H1 (cell line): ENCODE measurements around the gene DHRS2. TPM values are rescaled to one million over a fixed set of nuclear protein-coding genes. Genes with fewer than 3 reads are reported as not detected.
A peak's percentile ranks its signal among the peaks of the same experiment; 100 is the strongest.

Experiments used
- CTCF ChIA-PET: fragments of 300-600 bp; sonication (Branson Sonifier 250); formaldehyde crosslinking; loops from one replicate; lab custom pipeline; 2021; ENCODE audit not compliant: partially characterized antibody; lab: Charles Lee
- POLR2A ChIA-PET: fragments of 300-600 bp; sonication (Branson Sonifier 250); formaldehyde crosslinking; loops from one replicate; lab custom pipeline; 2021; ENCODE audit warnings: inconsistent platforms; ENCODE audit not compliant: partially characterized antibody; lab: Charles Lee
- DNase-seq, 2 experiments: peaks; one replicate each; pipeline versions ENCODE4 v3.0.0 to v3.0.0-alpha.2; 2010 to 2022; ENCODE audit warnings: low spot score in 2 of 2, low read depth in 1 of 2, mixed read lengths in 1 of 2
- FAIRE-seq: peaks from 2 replicates; lab custom pipeline; 2011; peaks lifted over from hg19 to GRCh38; lab: Jason Lieb, UNC
- H2AFZ ChIP-seq: 2 replicates; pipeline ENCODE4 v1.8.1; 2012; ENCODE audit warnings: low read length, inconsistent platforms
- H2AK5ac ChIP-seq: 2 replicates; pipeline ENCODE4 v1.6.1; 2013; ENCODE audit warnings: low read depth, low read length
- H2BK120ac ChIP-seq: replicated peaks from 2 replicates; pipeline ENCODE3; 2013; ENCODE audit warnings: low read depth, low read length, inconsistent platforms
- H2BK12ac ChIP-seq: 2 replicates; pipeline ENCODE4 v1.6.1; 2013; ENCODE audit warnings: low read depth, low read length
- H2BK15ac ChIP-seq: 2 replicates; pipeline ENCODE4 v1.6.1; 2013; ENCODE audit warnings: low read length
- H2BK20ac ChIP-seq: 2 replicates; pipeline ENCODE4 v1.6.1; 2013; ENCODE audit warnings: low read length
- H2BK5ac ChIP-seq: 2 replicates; pipeline ENCODE4 v1.6.1; 2013; ENCODE audit warnings: low read depth, low read length
- H3K14ac ChIP-seq: 2 replicates; pipeline ENCODE4 v1.6.1; 2013; ENCODE audit warnings: inconsistent platforms; ENCODE audit not compliant: insufficient read length
- H3K18ac ChIP-seq: 2 replicates; pipeline ENCODE4 v1.6.1; 2013; ENCODE audit warnings: low read length; ENCODE audit errors: extremely low read depth
- H3K23ac ChIP-seq: 2 replicates; pipeline ENCODE4 v1.6.1; 2013; ENCODE audit warnings: inconsistent platforms; ENCODE audit not compliant: insufficient read length
- H3K23me2 ChIP-seq: 2 replicates; pipeline ENCODE4 v1.6.1; 2013; ENCODE audit warnings: low read depth, low read length
- H3K27ac ChIP-seq: 2 replicates; pipeline ENCODE4 v1.6.1; 2011; ENCODE audit warnings: low read depth, low read length, inconsistent platforms
- H3K27me3 ChIP-seq, 4 experiments: replicated peaks in 1 of 4; 1 replicate in 1 of 4; 2 replicates in 3 of 4; pipeline versions ENCODE4 v1.6.1 to v1.8.1; 2011 to 2013; ENCODE audit warnings: low read length in 3 of 4, mild to moderate bottlenecking in 3 of 4, inconsistent platforms in 2 of 4, mixed read lengths in 2 of 4, moderate library complexity in 1 of 4; ENCODE audit not compliant: control insufficient read depth in 3 of 4, insufficient read depth in 3 of 4; ENCODE audit errors: extremely low read depth in 1 of 4
- H3K36me3 ChIP-seq, 4 experiments: 2 replicates each; pipeline versions ENCODE4 v1.6.1 to v1.8.1; 2011 to 2013; ENCODE audit warnings: mild to moderate bottlenecking in 4 of 4, low read length in 3 of 4, moderate library complexity in 2 of 4, control low read depth in 1 of 4, inconsistent platforms in 1 of 4; ENCODE audit not compliant: insufficient read depth in 4 of 4, control insufficient read depth in 2 of 4
- H3K4ac ChIP-seq: replicated peaks from 2 replicates; pipeline ENCODE3; 2013; ENCODE audit warnings: low read length, low read depth, mixed read lengths, inconsistent platforms; ENCODE audit not compliant: insufficient read length
- H3K4me1 ChIP-seq, 4 experiments: replicated peaks in 1 of 4; 1 replicate in 1 of 4; 2 replicates in 3 of 4; pipeline versions ENCODE4 v1.6.1 to v1.8.1; 2011 to 2013; ENCODE audit warnings: low read length in 3 of 4, inconsistent platforms in 2 of 4, mixed read lengths in 1 of 4; ENCODE audit not compliant: insufficient read depth in 4 of 4, control insufficient read depth in 3 of 4
- H3K4me2 ChIP-seq, 2 experiments: 2 replicates each; pipeline versions ENCODE4 v1.6.1 to v1.8.1; 2011 to 2013; ENCODE audit warnings: low read depth in 2 of 2, low read length in 2 of 2, control low read depth in 1 of 2, inconsistent platforms in 1 of 2, mild to moderate bottlenecking in 1 of 2; ENCODE audit not compliant: insufficient read depth in 1 of 2
- H3K4me3 ChIP-seq, 4 experiments: fragments of 200-600, 300-600 bp in 1 of 4; sonication (generic), shearing (Covaris generic), sonication (Bioruptor Twin) in 1 of 4; 2 replicates each; pipeline versions ENCODE4 v1.5.1 to v1.8.1; 2011 to 2016; ENCODE audit warnings: low read length in 4 of 4, low read depth in 3 of 4, control low read depth in 2 of 4, inconsistent platforms in 2 of 4, mild to moderate bottlenecking in 2 of 4, mixed read lengths in 1 of 4, moderate library complexity in 1 of 4; ENCODE audit not compliant: insufficient read depth in 2 of 4; ENCODE audit errors: extremely low read depth in 1 of 4
- H3K56ac ChIP-seq: replicated peaks from 2 replicates; pipeline ENCODE3; 2013; ENCODE audit warnings: low read depth, mild to moderate bottlenecking, mixed read lengths, low read length, inconsistent platforms; ENCODE audit not compliant: insufficient read length
- H3K79me1 ChIP-seq: 2 replicates; pipeline ENCODE4 v1.6.1; 2013; ENCODE audit warnings: low read depth, low read length, control low read depth
- H3K79me2 ChIP-seq, 2 experiments: 2 replicates each; pipeline versions ENCODE4 v1.6.1 to v1.8.1; 2012 to 2013; ENCODE audit warnings: low read length in 2 of 2, mild to moderate bottlenecking in 2 of 2, inconsistent platforms in 1 of 2; ENCODE audit not compliant: insufficient read depth in 2 of 2, control insufficient read depth in 1 of 2
- H3K9ac ChIP-seq, 4 experiments: replicated peaks in 1 of 4; 1 replicate in 1 of 4; 2 replicates in 3 of 4; pipeline versions ENCODE4 v1.6.1 to v1.8.1; 2011 to 2013; ENCODE audit warnings: low read depth in 3 of 4, low read length in 3 of 4, control low read depth in 2 of 4, mild to moderate bottlenecking in 2 of 4, moderate library complexity in 2 of 4, inconsistent platforms in 1 of 4; ENCODE audit errors: extremely low read depth in 1 of 4
- H3K9me3 ChIP-seq, 2 experiments: 2 replicates each; pipeline versions ENCODE4 v1.6.1 to v1.8.1; 2012 to 2013; ENCODE audit warnings: mild to moderate bottlenecking in 2 of 2, moderate library complexity in 2 of 2, control low read depth in 1 of 2, inconsistent platforms in 1 of 2, low read depth in 1 of 2, low read length in 1 of 2, mixed read lengths in 1 of 2; ENCODE audit not compliant: insufficient read depth in 2 of 2
- H4K20me1 ChIP-seq, 2 experiments: replicated peaks in 1 of 2; 2 replicates each; pipeline versions ENCODE3 to v1.8.1; 2011 to 2013; ENCODE audit warnings: inconsistent platforms in 2 of 2, low read length in 2 of 2, mild to moderate bottlenecking in 1 of 2; ENCODE audit not compliant: insufficient read depth in 2 of 2, control insufficient read depth in 1 of 2
- H4K5ac ChIP-seq: 2 replicates; pipeline ENCODE4 v1.6.1; 2013; ENCODE audit warnings: low read length, low read depth, mixed read lengths, inconsistent platforms; ENCODE audit not compliant: insufficient read length
- H4K8ac ChIP-seq: 2 replicates; pipeline ENCODE4 v1.8.0; 2013; ENCODE audit warnings: mild to moderate bottlenecking, moderate library complexity, low read length, inconsistent platforms; ENCODE audit not compliant: insufficient read depth; ENCODE audit errors: extremely low read depth
- H4K91ac ChIP-seq: replicated peaks from 2 replicates; pipeline ENCODE3; 2013; ENCODE audit warnings: low read length, mixed read lengths, inconsistent platforms; ENCODE audit not compliant: insufficient read length
- CTCF ChIP-seq, 3 experiments: IDR thresholded peaks; 1 replicate in 2 of 3; 2 replicates in 1 of 3; pipeline versions ENCODE4 v1.5.1 to v1.6.1; 2011; ENCODE audit warnings: low read length in 3 of 3, mild to moderate bottlenecking in 3 of 3, inconsistent platforms in 2 of 3, low read depth in 1 of 3, moderate library complexity in 1 of 3; ENCODE audit not compliant: insufficient read depth in 1 of 3; ENCODE audit errors: control extremely low read depth in 1 of 3
- JUN ChIP-seq: IDR thresholded peaks from 2 replicates; pipeline ENCODE4 v1.6.1; 2011; ENCODE audit warnings: low read depth, mild to moderate bottlenecking, improper control_type of control experiment, low read length
- MAFK ChIP-seq: IDR thresholded peaks from 2 replicates; pipeline ENCODE4 v1.6.1; 2012; ENCODE audit warnings: low read depth, mild to moderate bottlenecking, improper control_type of control experiment, low read length
- MAX ChIP-seq: IDR thresholded peaks from 2 replicates; pipeline ENCODE4 v1.6.1; 2012; ENCODE audit warnings: inconsistent platforms
- NANOG ChIP-seq: IDR thresholded peaks from 2 replicates; pipeline ENCODE4 v1.6.1; 2011; ENCODE audit warnings: low read length, low read depth, mild to moderate bottlenecking, inconsistent platforms; ENCODE audit not compliant: insufficient read depth, poor library complexity, severe bottlenecking
- PHF8 ChIP-seq: fragments of 200-600 bp; sonication (generic); conservative IDR thresholded peaks from 2 replicates; pipeline ENCODE4 v1.7.1; 2012; ENCODE audit warnings: low read depth, mild to moderate bottlenecking, inconsistent platforms, low read length, moderate library complexity
- SRF ChIP-seq: IDR thresholded peaks from 2 replicates; pipeline ENCODE4 v1.6.1; 2011; ENCODE audit warnings: mild to moderate bottlenecking, low read depth, low read length, moderate library complexity
- TBP ChIP-seq: IDR thresholded peaks from 2 replicates; pipeline ENCODE4 v1.6.1; 2011; ENCODE audit warnings: low read depth, low read length, improper control_type of control experiment
- YY1 ChIP-seq: IDR thresholded peaks from 2 replicates; pipeline ENCODE4 v1.6.1; 2011; ENCODE audit warnings: low read depth, mild to moderate bottlenecking, low read length
- WGBS, 2 experiments: shearing (Covaris generic) in 1 of 2; methylation state at CpG; one replicate each; pipeline versions ENCODE4 v1.1.6 to v1.1.7; 2013 to 2015; ENCODE audit warnings: low lambda C conversion rate in 2 of 2, mixed read lengths in 2 of 2, inconsistent platforms in 1 of 2, low coverage in 1 of 2, missing lambda C conversion rate in 1 of 2; ENCODE audit not compliant: insufficient replicate concordance in 2 of 2, insufficient coverage in 1 of 2, insufficient read length in 1 of 2; ENCODE audit errors: extremely low coverage in 1 of 2, missing lambda C conversion rate in 1 of 2; 5-methylcytosine and 5-hydroxymethylcytosine counted together
- polyA plus RNA-seq, 7 experiments: library from polyadenylated mRNA; depleted of rRNA in 3 of 7; stranded (reverse) in 5 of 7; unstranded in 2 of 7; fragments of >200 nt in 5 of 7; fragments of 200-250 nt in 2 of 7; gene quantifications; 1 replicate in 5 of 7; 2 replicates in 1 of 7; 4 replicates in 1 of 7; pipeline versions ENCODE4 v1.2.1 to v1.2.3, GENCODE V29; 2011 to 2013; ENCODE audit warnings: missing spikeins in 2 of 7, mixed read lengths in 2 of 7
- total RNA-seq: library from RNA; stranded (reverse); fragmentation: NEBNext Ultra II Directional; extraction: Animal tissue kit (Norgen Biotek cat#: 25700); gene quantifications from 2 replicates; pipeline ENCODE4 v1.2.1, GENCODE V29; 2021

DHRS2 gene
- total and polyA plus RNA-seq, 2 of the 8 experiments (the other 6 are each of a cell fraction or from before 2014, with no cell fraction given) = 1.1 to 3.5 TPM

GRCh38 chr14:23664207-23664885 lies 28.2 kb downstream of the DHRS2 start:
- DNase-seq (no peak), FAIRE-seq (no peak)
- no peak overlapping the region for H2BK20ac ChIP-seq
- no peak overlapping the region for H2BK5ac ChIP-seq
- no peak overlapping the region for H3K4me2 ChIP-seq
- WGBS, 2 experiments = 76% methylated on average over 5 of the region's 5 CpGs; no CpG with 5 or more reads in 1 of the 2 experiments
- H3K9ac ChIP-seq = no peak overlapping the region
- no peak overlapping the region for H2BK120ac ChIP-seq
- H4K8ac ChIP-seq = no peak overlapping the region
- H3K4ac ChIP-seq = no peak overlapping the region
- H3K14ac ChIP-seq = no peak overlapping the region
- no peak overlapping the region for H2AK5ac ChIP-seq
- H3K9me3 ChIP-seq = no peaks in the 10 kb centered on the region
- H3K23ac ChIP-seq = no peak overlapping the region
- H3K79me2 ChIP-seq = no peaks in the 10 kb centered on the region
- no peaks in the 10 kb centered on the region for H4K20me1 ChIP-seq
- H2BK12ac ChIP-seq = no peak overlapping the region
- no peak overlapping the region for H3K56ac ChIP-seq
- no peak overlapping the region for H3K4me3 ChIP-seq
- no peaks in the 10 kb centered on the region for H3K4me1 ChIP-seq
- no peak overlapping the region for H4K5ac ChIP-seq
- no peaks in the 10 kb centered on the region for H3K27me3 ChIP-seq
- no peaks in the 10 kb centered on the region for H3K79me1 ChIP-seq
- no peak overlapping the region for H3K27ac ChIP-seq
- H2BK15ac ChIP-seq = no peak overlapping the region
- 0 out of 2 replicates have a peak overlapping the region, but pooled peaks have one; percentile 6 for H2AFZ ChIP-seq
- POLR2A ChIA-PET = interaction anchor here (0.6 kb wide), 1 partner anchor 119 kb away, joined by 3 read pairs; no protein-coding TSS in a partner anchor
- no peak overlapping the region for H4K91ac ChIP-seq
- H3K18ac ChIP-seq = no peak overlapping the region
- no peaks in the 10 kb centered on the region for H3K36me3 ChIP-seq
- CTCF ChIA-PET = interaction anchor here (0.6 to 2.1 kb wide), 8 partner anchors 11 to 838 kb away, joined by 3 to 5 read pairs (median 4); no protein-coding TSS in a partner anchor
- no peaks in the 10 kb centered on the region; the same call in 1 of the 2 replicates for H3K23me2 ChIP-seq
- TF ChIP-seq YY1 = no peak
- TF ChIP-seq TBP = no peak
- TF ChIP-seq MAX = no peak
- no peak for TF ChIP-seq PHF8
- no peak for TF ChIP-seq NANOG
- no peak for TF ChIP-seq MAFK
- TF ChIP-seq CTCF (IDR thresholded peaks at IDR 0.05; ENCODE audit: control extremely low read depth in 1 of 3, insufficient read depth in 1 of 3, low read depth in 1 of 3, low read length in 3 of 3) = no peak
- TF ChIP-seq JUN = no peak
- no peak for TF ChIP-seq SRF
